ENCODE measurements around the gene DECR2. TPM values are rescaled to one million over a fixed set of nuclear protein-coding genes. Genes with fewer than 3 reads are reported as not detected.

Gene DECR2
- total and polyA plus RNA-seq, 9 of the 15 experiments (the other 6 are each of a cell fraction or from before 2014, with no cell fraction given), result 1.0 to 31.9 (median 10.3) TPM

- TF ChIP-seq ZNF274 (IDR thresholded peaks at IDR 0.05; ENCODE audit: borderline replicate concordance, low read depth, low read length), result no peak
- no peak for TF ChIP-seq DNMT1 (IDR thresholded peaks at IDR 0.05)
- TF ChIP-seq BCLAF1 (IDR thresholded peaks at IDR 0.05; ENCODE audit: borderline replicate concordance in 1 of 2, control insufficient read depth in 1 of 2, low read depth in 2 of 2, low read length in 1 of 2), result no peak
- TF ChIP-seq NCOR1 (IDR thresholded peaks at IDR 0.05), result no peak
- no peak for TF ChIP-seq TFAM (CRISPR knock-in tag; conservative IDR thresholded peaks at IDR 0.05)
- no peak for TF ChIP-seq CBFA2T2 (conservative IDR thresholded peaks at IDR 0.05)
- no peak for TF ChIP-seq KAT8 (IDR thresholded peaks at IDR 0.05; ENCODE audit: low read depth)
- no peak for TF ChIP-seq TAF15 (IDR thresholded peaks at IDR 0.05; ENCODE audit: low read depth, low read length)
- no peak for TF ChIP-seq CCAR2 (IDR thresholded peaks at IDR 0.05; ENCODE audit: low read depth, low read length)
- TF ChIP-seq MTA2 (IDR thresholded peaks at IDR 0.05; ENCODE audit: low read depth), result no peak
- no peak for TF ChIP-seq TRIM28 (IDR thresholded peaks at IDR 0.05)
- no peak for TF ChIP-seq ZNF707 (CRISPR knock-in tag; conservative IDR thresholded peaks at IDR 0.05)
- TF ChIP-seq JUNB (CRISPR knock-in tag; conservative IDR thresholded peaks at IDR 0.05), result no peak
- no peak for TF ChIP-seq ZNF512 (tag; IDR thresholded peaks at IDR 0.05)
- TF ChIP-seq ARID2 (IDR thresholded peaks at IDR 0.05), result no peak
- TF ChIP-seq SMAD3 (CRISPR knock-in tag; conservative IDR thresholded peaks at IDR 0.05), result no peak
- no peak for TF ChIP-seq SFPQ (IDR thresholded peaks at IDR 0.05; ENCODE audit: low read depth, low read length)
- TF ChIP-seq ZNF76 (CRISPR knock-in tag; IDR thresholded peaks at IDR 0.05; ENCODE audit: borderline replicate concordance), result no peak
- no peak for TF ChIP-seq ZFPM2 (CRISPR knock-in tag; IDR thresholded peaks at IDR 0.05)
- no peak for TF ChIP-seq HDAC8 (tag; IDR thresholded peaks at IDR 0.05)
- no peak for TF ChIP-seq TCF3 (CRISPR knock-in tag; IDR thresholded peaks at IDR 0.05)
- TF ChIP-seq MAZ (CRISPR knock-in tag; conservative IDR thresholded peaks at IDR 0.05 in 1 of 2, IDR thresholded peaks at IDR 0.05 in 1 of 2), result peak in 1 of 2 experiments; percentile 64; a peak in 1 of 4 replicates
These were observed 31.2 kb upstream of the DECR2 start, which contains the start of gene MRPL28 (continued) for GRCh38 chr16:370443-370842.

All from K562 (cell line).